HUES64 (cell line): ENCODE results near the gene HERPUD1.

Source experiments
- H3K27ac ChIP-seq: 2 replicates; pipeline ENCODE4 v1.7.0; 2013; ENCODE audit warnings: low read depth, low read length, inconsistent platforms
- H3K27me3 ChIP-seq: 2 replicates; pipeline ENCODE4 v1.6.1; 2013; ENCODE audit warnings: mild to moderate bottlenecking, low read length; ENCODE audit not compliant: insufficient read depth
- H3K36me3 ChIP-seq: 2 replicates; pipeline ENCODE4 v1.6.1; 2013; ENCODE audit warnings: mild to moderate bottlenecking, low read length; ENCODE audit not compliant: insufficient read depth
- H3K4me1 ChIP-seq: 2 replicates; pipeline ENCODE4 v1.6.1; 2013; ENCODE audit warnings: mild to moderate bottlenecking, low read length, moderate library complexity; ENCODE audit not compliant: insufficient read depth
- H3K4me3 ChIP-seq: 2 replicates; pipeline ENCODE4 v1.5.1; 2013; ENCODE audit warnings: mild to moderate bottlenecking, low read length, moderate library complexity
- H3K9ac ChIP-seq: 2 replicates; pipeline ENCODE4 v1.6.1; 2013; ENCODE audit warnings: mild to moderate bottlenecking, low read depth, low read length
- H3K9me3 ChIP-seq: 2 replicates; pipeline ENCODE4 v1.6.1; 2013; ENCODE audit warnings: low read depth, low read length; ENCODE audit not compliant: insufficient read depth
- WGBS: fragments of 150-250, 120-280 bp; methylation state at CpG from one replicate; pipeline ENCODE4 v1.1.7; 2013; ENCODE audit warnings: missing lambda C conversion rate; 5-methylcytosine and 5-hydroxymethylcytosine counted together

HERPUD1 gene

DNA sequence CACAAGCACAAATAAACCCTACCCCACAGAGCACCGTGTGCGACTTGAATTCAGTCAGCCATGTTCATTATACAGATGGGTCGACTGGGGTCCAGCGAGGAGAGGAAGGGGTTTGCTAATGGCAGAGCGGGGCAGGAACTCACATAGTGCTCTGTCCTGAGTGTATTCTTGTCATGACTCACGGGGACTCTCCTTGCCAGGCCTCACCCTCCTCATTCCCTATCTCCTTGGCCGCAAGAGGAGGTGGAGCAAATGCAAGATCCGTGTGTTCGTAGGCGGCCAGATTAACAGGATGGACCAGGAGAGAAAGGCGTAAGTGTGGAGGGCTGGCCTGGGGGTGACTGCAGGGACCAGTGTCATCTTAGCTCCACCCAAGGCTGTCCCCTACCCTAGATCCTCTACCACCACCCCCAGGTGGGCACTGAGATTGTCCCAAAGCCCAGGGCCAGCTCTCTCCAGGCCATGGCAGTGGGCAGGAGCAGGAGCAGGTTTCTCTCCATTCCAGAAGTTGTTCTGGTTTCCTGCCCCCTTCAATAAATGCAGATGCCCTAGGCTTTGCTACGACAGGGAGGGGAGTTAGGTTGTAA is 37.5 kb upstream of the HERPUD1 start:
- no peak overlapping the region for H3K27ac ChIP-seq
- WGBS: 91% methylated on average over 11 of the region's 12 CpGs
- no peaks in the 10 kb centered on the region for H3K4me1 ChIP-seq
- no peaks in the 10 kb centered on the region for H3K36me3 ChIP-seq
- H3K27me3 ChIP-seq: no peaks in the 10 kb centered on the region
- no peak overlapping the region for H3K4me3 ChIP-seq
- H3K9ac ChIP-seq: no peak overlapping the region
- no peaks in the 10 kb centered on the region for H3K9me3 ChIP-seq

DNA sequence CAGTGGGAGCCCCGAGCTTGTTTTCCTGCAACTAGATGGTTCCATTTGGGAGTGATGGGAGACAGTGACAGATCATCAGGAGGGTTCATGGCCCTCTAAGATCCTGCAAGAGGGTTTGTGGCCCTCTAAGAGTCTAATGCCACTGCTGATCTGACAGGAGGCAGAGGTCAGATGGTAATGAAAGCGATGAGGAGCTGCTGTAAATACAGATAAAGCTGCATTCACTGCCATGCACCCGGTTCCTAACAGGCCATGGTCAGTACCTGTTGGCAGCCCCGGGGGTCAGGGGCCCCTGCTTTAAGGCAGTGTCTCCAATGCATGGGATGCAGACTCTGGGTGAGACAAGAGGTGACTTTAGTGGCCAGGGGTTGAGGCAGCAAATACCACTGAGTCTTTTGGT is 36.1 kb upstream of the HERPUD1 start:
- no peak overlapping the region for H3K27ac ChIP-seq
- no peak overlapping the region for H3K4me3 ChIP-seq
- no peaks in the 10 kb centered on the region for H3K9me3 ChIP-seq
- WGBS: 94% methylated on average over 4 of the region's 4 CpGs
- no peaks in the 10 kb centered on the region for H3K4me1 ChIP-seq
- H3K36me3 ChIP-seq: no peaks in the 10 kb centered on the region
- H3K9ac ChIP-seq: no peak overlapping the region
- no peaks in the 10 kb centered on the region for H3K27me3 ChIP-seq

DNA sequence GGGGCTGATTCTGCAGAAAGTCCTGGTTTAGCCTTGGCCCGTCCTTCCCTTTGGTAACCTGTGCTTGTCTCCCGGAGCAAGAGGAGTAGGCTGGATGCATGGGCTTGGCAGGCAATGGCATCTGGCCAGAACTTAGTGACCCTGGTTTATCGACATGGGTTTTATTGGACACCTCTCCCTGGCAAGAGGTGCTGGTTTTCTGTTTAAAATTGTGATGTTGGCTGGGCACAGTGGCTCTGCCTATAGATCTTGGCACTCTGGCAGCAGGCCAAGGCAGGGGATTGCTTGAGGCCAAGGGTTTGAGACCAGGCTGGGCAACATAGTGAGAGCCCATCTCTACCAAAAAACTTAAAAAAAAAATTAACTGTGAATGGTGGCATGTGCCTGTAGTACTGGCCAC is 35.7 kb upstream of the HERPUD1 start:
- no peaks in the 10 kb centered on the region for H3K9me3 ChIP-seq
- no peaks in the 10 kb centered on the region for H3K4me1 ChIP-seq
- WGBS: 92% methylated on average over 3 of the region's 3 CpGs
- no peak overlapping the region for H3K9ac ChIP-seq
- H3K4me3 ChIP-seq: no peak overlapping the region
- no peak overlapping the region for H3K27ac ChIP-seq
- no peaks in the 10 kb centered on the region for H3K36me3 ChIP-seq
- no peaks in the 10 kb centered on the region for H3K27me3 ChIP-seq

DNA sequence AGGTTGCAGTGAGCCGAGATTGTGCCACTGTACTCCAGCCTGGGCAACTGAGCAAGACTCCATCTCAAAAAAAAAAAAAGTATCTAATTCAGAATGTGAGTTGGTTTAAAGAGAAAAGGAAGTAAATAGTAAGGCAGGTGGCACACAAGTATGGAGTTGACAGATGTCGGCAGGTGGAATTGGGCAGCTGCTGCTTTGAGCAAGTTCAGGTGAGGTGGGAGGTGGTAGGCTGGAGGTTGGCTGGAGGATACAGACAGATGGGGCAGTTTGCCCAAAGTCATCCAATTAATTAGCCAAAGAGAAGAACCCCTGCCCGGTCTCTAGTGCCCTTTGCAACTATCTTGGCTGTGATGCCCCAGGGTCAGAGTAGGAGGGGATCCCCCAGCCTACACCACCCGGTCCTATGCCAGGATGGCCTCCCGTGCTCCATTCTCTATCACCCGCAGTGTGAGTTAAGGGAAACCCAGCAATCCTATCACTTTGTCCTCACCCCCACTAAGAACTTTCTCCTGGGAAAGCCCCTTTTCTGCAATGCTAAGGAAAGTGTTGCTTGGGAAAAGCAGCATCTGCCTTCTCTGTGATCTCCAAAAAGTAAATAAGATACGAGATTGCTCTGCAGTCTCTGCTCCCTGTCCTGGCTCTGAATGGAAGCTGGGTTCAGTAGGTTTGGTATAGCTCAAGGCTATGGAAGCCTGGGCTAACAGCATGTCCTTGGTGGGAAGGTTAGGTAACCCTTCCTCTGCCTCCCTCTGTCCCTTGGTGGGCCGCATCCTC is 34.7 kb upstream of the HERPUD1 start:
- Histone ChIP-seq H3K27ac (no peak overlapping the region), H3K9ac (no peak overlapping the region), H3K4me1 (no peaks in the 10 kb centered on the region), H3K9me3 (no peaks in the 10 kb centered on the region), H3K4me3 (no peak overlapping the region), H3K27me3 (no peaks in the 10 kb centered on the region), H3K36me3 (no peaks in the 10 kb centered on the region)
- WGBS: 92% methylated on average over 8 of the region's 8 CpGs

DNA sequence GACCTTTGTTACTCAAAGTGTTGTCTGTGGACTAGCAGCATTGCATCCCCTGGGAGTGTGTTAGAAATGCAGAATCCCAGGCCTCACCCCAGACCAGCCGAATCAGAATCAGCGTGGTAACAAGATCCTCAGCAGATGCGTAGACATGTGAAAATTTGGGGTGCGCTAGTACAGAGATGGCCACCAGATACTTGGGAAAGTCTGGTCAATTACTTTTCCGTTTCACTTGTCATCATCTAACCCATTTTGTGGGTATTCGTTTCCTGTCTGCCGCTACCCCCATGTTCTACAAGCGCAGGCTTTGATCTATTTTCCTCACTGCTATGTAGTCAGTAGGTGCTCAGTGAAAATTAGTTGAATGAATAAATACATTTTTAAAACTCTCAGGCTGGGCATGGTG is 33.1 kb upstream of the HERPUD1 start:
- no peaks in the 10 kb centered on the region for H3K36me3 ChIP-seq
- 96% methylated on average over 6 of the region's 8 CpGs for WGBS
- H3K9me3 ChIP-seq: no peaks in the 10 kb centered on the region
- no peaks in the 10 kb centered on the region for H3K27me3 ChIP-seq
- no peak overlapping the region for H3K4me3 ChIP-seq
- no peak overlapping the region for H3K27ac ChIP-seq
- H3K9ac ChIP-seq: no peak overlapping the region
- no peaks in the 10 kb centered on the region for H3K4me1 ChIP-seq

DNA sequence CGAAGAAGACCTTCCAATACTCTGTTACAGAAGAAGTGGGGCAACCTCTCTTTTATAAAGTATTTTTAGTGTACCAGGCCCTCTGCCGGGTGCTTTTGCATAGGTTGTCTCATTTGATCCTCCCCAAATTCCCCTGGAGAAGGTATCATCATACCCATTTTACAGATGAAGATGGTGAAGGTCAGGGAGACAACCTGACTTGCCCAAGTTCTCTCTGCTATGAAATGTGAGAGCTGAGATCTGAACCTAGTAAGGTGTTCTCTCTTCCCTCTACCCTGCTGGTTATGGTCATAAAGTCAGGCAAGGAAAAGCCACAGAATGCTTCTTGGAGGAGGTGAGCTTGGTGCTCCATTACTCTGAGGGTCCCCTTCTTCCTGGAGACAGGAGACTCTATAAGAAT is 28.1 kb upstream of the HERPUD1 start:
- Histone ChIP-seq H3K9ac (no peak overlapping the region), H3K4me1 (no peaks in the 10 kb centered on the region), H3K27ac (no peak overlapping the region), H3K36me3 (no peaks in the 10 kb centered on the region), H3K9me3 (no peaks in the 10 kb centered on the region), H3K27me3 (no peaks in the 10 kb centered on the region), H3K4me3 (no peak overlapping the region)
- 94% methylated on average over 2 of the region's 2 CpGs for WGBS

DNA sequence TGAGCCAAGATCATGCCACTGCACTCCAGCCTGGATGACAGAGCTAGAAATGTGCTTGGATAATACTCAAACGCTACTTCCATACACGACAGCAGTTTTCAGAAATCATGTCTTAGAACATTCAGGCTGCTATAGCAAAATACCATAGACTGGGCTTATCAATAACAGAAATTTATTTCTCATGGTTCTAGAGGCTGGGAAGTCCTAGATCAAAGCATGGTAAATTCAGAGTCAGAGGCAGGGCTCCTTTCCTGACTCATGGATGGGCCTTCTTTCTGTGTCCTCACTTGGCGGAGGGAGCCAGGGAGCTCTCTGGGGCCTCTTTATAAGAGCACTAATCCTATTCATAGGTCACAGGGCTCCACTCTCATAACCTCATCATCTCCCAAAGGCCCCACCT is 24.5 kb upstream of the HERPUD1 start:
- H3K9ac ChIP-seq: no peak overlapping the region
- 98% methylated on average over 3 of the region's 3 CpGs for WGBS

DNA sequence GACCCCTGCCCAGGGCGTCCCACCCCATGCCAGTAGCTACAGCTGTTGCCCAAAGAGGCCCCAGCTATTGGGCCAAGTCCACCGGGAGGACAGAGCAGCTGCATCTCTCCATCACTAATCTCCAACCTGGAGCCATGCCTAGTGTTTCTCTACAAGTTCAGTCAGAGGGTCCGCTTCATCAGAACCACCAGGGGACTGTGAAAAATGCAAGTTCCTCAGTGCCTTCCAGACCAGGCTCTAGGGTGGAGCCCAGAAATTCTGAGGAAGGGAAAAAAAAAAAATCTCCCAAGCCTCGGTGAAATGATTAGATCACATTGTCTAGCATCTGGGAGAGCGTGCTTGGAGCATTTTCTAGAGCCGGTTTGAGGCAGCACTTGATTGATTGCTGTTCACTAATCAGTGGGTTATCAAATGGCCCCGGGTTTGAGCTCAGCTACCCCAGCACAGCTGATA is 22.4 kb upstream of the HERPUD1 start:
- H3K36me3 ChIP-seq: no peaks in the 10 kb centered on the region
- H3K4me3 ChIP-seq: no peak overlapping the region
- no peak overlapping the region for H3K9ac ChIP-seq
- WGBS: 89% methylated on average over 7 of the region's 7 CpGs
- peaks cover 8% of the 10 kb centered on the region for H3K4me1 ChIP-seq
- no peak overlapping the region for H3K27ac ChIP-seq
- H3K9me3 ChIP-seq: no peaks in the 10 kb centered on the region
- no peaks in the 10 kb centered on the region for H3K27me3 ChIP-seq

More for the DNA sequence above, 24.5 kb upstream of the HERPUD1 start:
- Histone ChIP-seq H3K36me3 (no peaks in the 10 kb centered on the region), H3K4me3 (no peak overlapping the region), H3K4me1 (peaks cover 8% of the 10 kb centered on the region), H3K27ac (no peak overlapping the region), H3K9me3 (no peaks in the 10 kb centered on the region), H3K27me3 (no peaks in the 10 kb centered on the region)

DNA sequence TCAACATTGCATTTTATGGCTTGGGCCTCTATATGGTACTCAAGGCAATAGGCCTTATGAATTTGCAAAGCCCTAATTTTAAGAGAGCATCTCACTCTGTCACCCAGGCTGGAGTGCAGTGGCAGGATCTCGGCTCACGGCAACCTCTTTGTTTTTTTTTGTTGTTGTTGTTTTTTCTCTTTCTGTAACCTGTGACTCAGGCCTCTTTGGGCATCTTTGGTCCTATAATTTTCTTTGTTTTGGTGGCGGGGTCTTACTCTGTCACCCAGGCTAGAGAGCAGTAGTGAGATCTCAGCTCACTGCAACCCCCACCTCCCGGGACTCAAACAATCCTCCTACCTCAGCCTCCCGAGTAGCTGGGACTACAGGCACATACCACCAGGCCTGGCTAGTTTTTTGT is 21.8 kb upstream of the HERPUD1 start:
- WGBS: 94% methylated on average over 5 of the region's 5 CpGs
- Histone ChIP-seq H3K27me3 (no peaks in the 10 kb centered on the region), H3K4me1 (peaks cover 8% of the 10 kb centered on the region), H3K9ac (no peak overlapping the region), H3K27ac (no peak overlapping the region), H3K4me3 (no peak overlapping the region), H3K9me3 (no peaks in the 10 kb centered on the region), H3K36me3 (no peaks in the 10 kb centered on the region)

DNA sequence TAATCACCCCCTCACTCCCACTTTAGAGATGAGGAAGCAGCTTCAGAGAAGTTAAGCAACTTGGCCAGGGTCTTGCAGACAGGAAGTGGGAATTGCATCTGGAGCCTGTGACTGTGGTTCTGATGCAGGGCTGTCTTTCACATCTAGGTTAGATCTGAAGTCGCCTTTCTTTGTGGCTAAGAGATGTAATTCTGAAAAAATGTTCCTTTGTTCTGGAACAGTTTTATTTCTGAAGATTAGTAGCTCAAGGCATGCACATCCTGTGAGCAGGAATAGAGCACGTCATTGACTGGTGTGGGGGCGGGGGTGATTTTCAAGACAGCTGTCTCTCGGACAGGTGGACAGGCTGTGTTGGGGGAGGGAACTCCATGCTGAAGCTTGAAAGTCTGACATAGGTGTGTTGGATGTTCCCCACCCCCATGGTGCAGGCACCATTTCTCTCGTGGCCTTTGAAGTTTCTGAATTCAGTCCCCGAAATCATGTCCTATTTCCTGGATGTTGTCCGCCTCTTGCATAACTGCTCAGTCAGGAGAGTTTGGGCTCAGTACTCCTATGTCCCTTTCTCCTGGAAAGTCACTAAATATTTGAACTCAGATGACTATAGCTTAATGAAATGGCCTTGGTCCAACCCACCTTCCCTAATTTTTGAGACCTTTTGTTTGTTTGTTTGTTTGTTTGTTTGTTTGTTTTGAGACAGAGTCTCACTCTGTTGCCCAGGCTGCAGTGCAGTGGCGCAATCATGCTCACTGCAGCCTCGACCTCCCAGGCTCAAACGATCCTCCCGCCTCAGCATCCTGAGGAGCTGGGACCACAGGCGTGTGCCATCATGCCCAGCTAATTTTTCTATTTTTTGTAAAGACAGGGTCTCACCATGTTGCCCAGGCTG is 21.0 kb upstream of the HERPUD1 start:
- no peaks in the 10 kb centered on the region for H3K9me3 ChIP-seq
- H3K27ac ChIP-seq: no peak overlapping the region
- peaks cover 8% of the 10 kb centered on the region for H3K4me1 ChIP-seq
- no peak overlapping the region for H3K4me3 ChIP-seq
- 91% methylated on average over 12 of the region's 12 CpGs for WGBS
- H3K27me3 ChIP-seq: no peaks in the 10 kb centered on the region
- H3K9ac ChIP-seq: no peak overlapping the region
- H3K36me3 ChIP-seq: no peaks in the 10 kb centered on the region
